ENCODE measurements around the gene ZGPAT.

DNA sequence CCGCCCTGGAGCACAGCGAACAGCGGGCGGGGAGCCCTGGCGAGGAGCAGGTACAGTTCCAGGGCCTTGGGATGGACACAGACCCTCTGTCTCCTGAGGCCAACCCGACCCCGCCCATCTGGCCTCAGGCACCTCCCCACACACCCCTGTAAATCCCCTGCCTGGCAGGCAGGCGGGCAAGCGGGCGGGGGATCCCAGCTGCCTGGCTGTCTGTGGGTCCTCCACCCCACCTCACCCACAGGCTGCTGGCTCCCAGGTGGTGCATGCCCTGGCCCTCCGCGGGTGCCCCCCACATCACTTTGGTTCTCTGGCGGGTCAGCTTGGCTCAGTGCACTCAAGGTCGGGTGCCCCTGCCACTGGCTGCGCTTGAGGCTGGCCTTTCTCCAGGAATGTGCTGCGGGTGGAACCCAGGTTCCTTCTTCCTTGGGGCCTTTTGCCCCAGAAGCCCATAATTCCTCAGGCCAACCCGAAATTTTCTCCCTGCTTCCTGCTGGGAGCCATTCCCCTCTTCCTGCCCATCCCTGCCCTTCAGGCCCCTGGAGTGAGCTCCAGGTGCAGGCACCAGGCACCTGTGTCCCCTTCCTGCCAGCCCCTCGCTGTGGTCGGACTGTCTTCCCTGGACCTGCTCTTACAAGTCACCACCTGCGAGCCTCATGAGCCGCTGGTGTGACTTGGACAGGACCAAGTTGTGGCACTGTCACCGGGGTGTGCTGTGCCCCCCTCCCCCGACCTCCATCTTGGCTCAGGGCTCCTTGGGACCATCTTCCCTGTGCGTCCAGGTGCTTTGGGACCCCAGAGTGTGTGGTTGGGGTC is 16.7 kb upstream of the ZGPAT start:
- TF ChIP-seq, protein P1, sequence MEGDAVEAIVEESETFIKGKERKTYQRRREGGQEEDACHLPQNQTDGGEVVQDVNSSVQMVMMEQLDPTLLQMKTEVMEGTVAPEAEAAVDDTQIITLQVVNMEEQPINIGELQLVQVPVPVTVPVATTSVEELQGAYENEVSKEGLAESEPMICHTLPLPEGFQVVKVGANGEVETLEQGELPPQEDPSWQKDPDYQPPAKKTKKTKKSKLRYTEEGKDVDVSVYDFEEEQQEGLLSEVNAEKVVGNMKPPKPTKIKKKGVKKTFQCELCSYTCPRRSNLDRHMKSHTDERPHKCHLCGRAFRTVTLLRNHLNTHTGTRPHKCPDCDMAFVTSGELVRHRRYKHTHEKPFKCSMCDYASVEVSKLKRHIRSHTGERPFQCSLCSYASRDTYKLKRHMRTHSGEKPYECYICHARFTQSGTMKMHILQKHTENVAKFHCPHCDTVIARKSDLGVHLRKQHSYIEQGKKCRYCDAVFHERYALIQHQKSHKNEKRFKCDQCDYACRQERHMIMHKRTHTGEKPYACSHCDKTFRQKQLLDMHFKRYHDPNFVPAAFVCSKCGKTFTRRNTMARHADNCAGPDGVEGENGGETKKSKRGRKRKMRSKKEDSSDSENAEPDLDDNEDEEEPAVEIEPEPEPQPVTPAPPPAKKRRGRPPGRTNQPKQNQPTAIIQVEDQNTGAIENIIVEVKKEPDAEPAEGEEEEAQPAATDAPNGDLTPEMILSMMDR (IDR thresholded peaks at IDR 0.05; ENCODE audit: low read depth, low read length): no peak
- no peak for TF ChIP-seq EZH2phosphoT487 (IDR thresholded peaks at IDR 0.05; ENCODE audit: low read depth)
